GM23338 (cell line): Measurements from ENCODE around the gene TUBG2. TPM values are rescaled to one million over a fixed set of nuclear protein-coding genes. Genes with fewer than 3 reads are reported as not detected.
A peak's percentile ranks its signal among the peaks of the same experiment; 100 is the strongest.

ENCODE experiments used
- ATAC-seq: fragments of 200-7000 bp; cut with Tn5 transposase; 3 replicates; pipeline ENCODE4 v1.9.1; 2020
- DNase-seq: peaks from one replicate; pipeline ENCODE4 v3.0.0-alpha.2; 2015; ENCODE audit warnings: low spot score
- H2AFZ ChIP-seq: fragments of 200-600 bp; sonication (generic); 2 replicates; pipeline ENCODE4 v1.8.0; 2016; ENCODE audit warnings: antibody characterized with exemption, mild to moderate bottlenecking, moderate library complexity
- H3F3A ChIP-seq: fragments of 200-600 bp; sonication (generic); replicated peaks from 2 replicates; pipeline ENCODE4 v1.8.0; 2017; ENCODE audit warnings: antibody characterized with exemption, mixed run types, low read depth
- H3K27ac ChIP-seq: fragments of 200-600 bp; sonication (generic); 2 replicates; pipeline ENCODE4 v1.6.1; 2016; ENCODE audit warnings: low read depth
- H3K27me3 ChIP-seq: fragments of 200-600 bp; sonication (generic); 2 replicates; pipeline ENCODE4 v1.8.0; 2016; ENCODE audit warnings: mild to moderate bottlenecking, mixed run types, moderate library complexity; ENCODE audit not compliant: insufficient read depth
- H3K36me3 ChIP-seq: fragments of 200-600 bp; sonication (generic); 2 replicates; pipeline ENCODE4 v1.8.0; 2016; ENCODE audit warnings: mild to moderate bottlenecking; ENCODE audit not compliant: insufficient read depth
- H3K4me1 ChIP-seq: fragments of 200-600 bp; sonication (generic); 2 replicates; pipeline ENCODE4 v1.8.0; 2016; ENCODE audit warnings: mild to moderate bottlenecking, moderate library complexity; ENCODE audit not compliant: insufficient read depth
- H3K4me2 ChIP-seq: fragments of 200-600 bp; sonication (generic); 2 replicates; pipeline ENCODE4 v1.7.1; 2017; ENCODE audit warnings: mixed run types
- H3K4me3 ChIP-seq: fragments of 200-600 bp; sonication (generic); 2 replicates; pipeline ENCODE4 v1.6.1; 2016; ENCODE audit warnings: mixed run types
- H3K79me2 ChIP-seq: fragments of 200-600 bp; sonication (generic); replicated peaks from 2 replicates; pipeline ENCODE4 v1.8.0; 2017; ENCODE audit warnings: mild to moderate bottlenecking; ENCODE audit not compliant: insufficient read depth
- H3K9me2 ChIP-seq: fragments of 200-600 bp; sonication (generic); 2 replicates; pipeline ENCODE4 v1.8.0; 2017; ENCODE audit not compliant: insufficient read depth
- H4K20me1 ChIP-seq: fragments of 200-600 bp; sonication (generic); replicated peaks from 2 replicates; pipeline ENCODE4 v1.8.0; 2017; ENCODE audit warnings: mild to moderate bottlenecking; ENCODE audit not compliant: insufficient read depth
- H3K27ac Mint-ChIP-seq: 2 replicates; pipeline ENCODE4 v1.8.0; 2020; ENCODE audit warnings: inconsistent platforms, mild to moderate bottlenecking, moderate library complexity, mixed read lengths
- H3K27me3 Mint-ChIP-seq: 3 replicates; pipeline ENCODE4 v1.8.0; 2022; ENCODE audit warnings: low read depth, mild to moderate bottlenecking, moderate library complexity, mixed read lengths, inconsistent platforms; ENCODE audit not compliant: insufficient read depth, poor library complexity
- H3K36me3 Mint-ChIP-seq: 3 replicates; pipeline ENCODE4 v1.8.0; 2021; ENCODE audit warnings: low read depth, mild to moderate bottlenecking, inconsistent platforms, moderate library complexity, mixed read lengths
- H3K4me1 Mint-ChIP-seq: 3 replicates; pipeline ENCODE4 v1.8.0; 2020; ENCODE audit warnings: mild to moderate bottlenecking, inconsistent platforms, mixed read lengths
- H3K4me3 Mint-ChIP-seq: 3 replicates; pipeline ENCODE4 v1.8.0; 2021; ENCODE audit warnings: moderate library complexity, mild to moderate bottlenecking, inconsistent platforms, mixed read lengths
- H3K9me3 Mint-ChIP-seq: 3 replicates; pipeline ENCODE4 v1.8.0; 2020; ENCODE audit warnings: moderate library complexity, mild to moderate bottlenecking, inconsistent platforms, mixed read lengths
- CREB1 ChIP-seq: fragments of 250-450 bp; sonication (Bioruptor Pico); IDR thresholded peaks from 2 replicates; pipeline ENCODE4 v1.5.0; 2020; ENCODE audit warnings: low read depth, mild to moderate bottlenecking, moderate library complexity
- EZH2 ChIP-seq: fragments of 200-600 bp; sonication (generic); IDR thresholded peaks from one replicate; pipeline ENCODE4 v1.8.0; 2017; ENCODE audit warnings: antibody characterized with exemption, mild to moderate bottlenecking, low read depth; ENCODE audit not compliant: unreplicated experiment
- EZH2phosphoT487 ChIP-seq: fragments of 200-600 bp; sonication (generic); IDR thresholded peaks from one replicate; pipeline ENCODE4 v1.8.1; 2018; ENCODE audit warnings: antibody characterized with exemption; ENCODE audit not compliant: unreplicated experiment
- JUNB ChIP-seq: IDR thresholded peaks from one replicate; pipeline ENCODE4 v1.6.1; 2016; ENCODE audit warnings: antibody characterized with exemption; ENCODE audit not compliant: unreplicated experiment
- POLR2AphosphoS5 ChIP-seq: IDR thresholded peaks from 2 replicates; pipeline ENCODE4 v1.6.1; 2016; ENCODE audit warnings: antibody characterized with exemption, low read depth
- ZNF114 ChIP-seq: fragments of 250-450 bp; sonication (Bioruptor Pico); IDR thresholded peaks from 2 replicates; pipeline ENCODE4 v1.5.0; 2020; ENCODE audit warnings: mild to moderate bottlenecking, moderate library complexity
- ZNF331 ChIP-seq: fragments of 250-450 bp; sonication (Bioruptor Pico); IDR thresholded peaks from 2 replicates; pipeline ENCODE4 v1.5.0; 2020; ENCODE audit warnings: low read depth, mild to moderate bottlenecking, moderate library complexity
- polyA plus RNA-seq: library from polyadenylated mRNA; unstranded; fragments of >200 nt; fragmentation: Nextera tagmentation; extraction: Ambion mirVana; gene quantifications from 2 replicates; pipeline ENCODE4 v1.2.1, GENCODE V29; 2016
- total RNA-seq: library from RNA; depleted of rRNA; stranded (reverse); fragments of >200 nt; shearing (Covaris generic); gene quantifications from 2 replicates; pipeline ENCODE4 v1.2.3, GENCODE V29; 2014
- TF ChIP-seq, protein P1 (sequence below): fragments of 250-450 bp; sonication (Bioruptor Pico); IDR thresholded peaks from 2 replicates; pipeline ENCODE4 v1.5.0; 2020; ENCODE audit warnings: mild to moderate bottlenecking, moderate library complexity

Gene TUBG2
- total and polyA plus RNA-seq, 2 experiments from 2014 or later: 18.2 to 19.0 TPM

- H3K36me3 ChIP-seq: no peaks in the 10 kb centered on the region; the same call in 1 of the 2 replicates
- H2AFZ ChIP-seq: no peak overlapping the region
- peak overlapping the region; percentile 96 for H3K4me2 ChIP-seq
- ATAC-seq (peak; percentile 14), DNase-seq (peak; percentile 52)
- H4K20me1 ChIP-seq: 0 out of 2 replicates have a peak, but pooled peaks cover 14% of the 10 kb centered on the region
- H3K27ac ChIP-seq: no peak overlapping the region
- peaks cover 50% of the 10 kb centered on the region for H3K4me1 Mint-ChIP-seq
- H3K27ac Mint-ChIP-seq: no peak overlapping the region
- peak overlapping the region; percentile 67 for H3K4me3 Mint-ChIP-seq
- no peaks in the 10 kb centered on the region for H3K9me3 Mint-ChIP-seq
- H3K27me3 ChIP-seq: peaks cover 60% of the 10 kb centered on the region
- TF ChIP-seq ZNF114 (CRISPR knock-in tag) (no peak), EZH2phosphoT487 (no peak), POLR2AphosphoS5 (no peak; the same call in 1 of the 2 replicates), EZH2 (no peak), JUNB (no peak), ZNF331 (CRISPR knock-in tag) (no peak), CREB1 (no peak)
- TF ChIP-seq, protein P1, sequence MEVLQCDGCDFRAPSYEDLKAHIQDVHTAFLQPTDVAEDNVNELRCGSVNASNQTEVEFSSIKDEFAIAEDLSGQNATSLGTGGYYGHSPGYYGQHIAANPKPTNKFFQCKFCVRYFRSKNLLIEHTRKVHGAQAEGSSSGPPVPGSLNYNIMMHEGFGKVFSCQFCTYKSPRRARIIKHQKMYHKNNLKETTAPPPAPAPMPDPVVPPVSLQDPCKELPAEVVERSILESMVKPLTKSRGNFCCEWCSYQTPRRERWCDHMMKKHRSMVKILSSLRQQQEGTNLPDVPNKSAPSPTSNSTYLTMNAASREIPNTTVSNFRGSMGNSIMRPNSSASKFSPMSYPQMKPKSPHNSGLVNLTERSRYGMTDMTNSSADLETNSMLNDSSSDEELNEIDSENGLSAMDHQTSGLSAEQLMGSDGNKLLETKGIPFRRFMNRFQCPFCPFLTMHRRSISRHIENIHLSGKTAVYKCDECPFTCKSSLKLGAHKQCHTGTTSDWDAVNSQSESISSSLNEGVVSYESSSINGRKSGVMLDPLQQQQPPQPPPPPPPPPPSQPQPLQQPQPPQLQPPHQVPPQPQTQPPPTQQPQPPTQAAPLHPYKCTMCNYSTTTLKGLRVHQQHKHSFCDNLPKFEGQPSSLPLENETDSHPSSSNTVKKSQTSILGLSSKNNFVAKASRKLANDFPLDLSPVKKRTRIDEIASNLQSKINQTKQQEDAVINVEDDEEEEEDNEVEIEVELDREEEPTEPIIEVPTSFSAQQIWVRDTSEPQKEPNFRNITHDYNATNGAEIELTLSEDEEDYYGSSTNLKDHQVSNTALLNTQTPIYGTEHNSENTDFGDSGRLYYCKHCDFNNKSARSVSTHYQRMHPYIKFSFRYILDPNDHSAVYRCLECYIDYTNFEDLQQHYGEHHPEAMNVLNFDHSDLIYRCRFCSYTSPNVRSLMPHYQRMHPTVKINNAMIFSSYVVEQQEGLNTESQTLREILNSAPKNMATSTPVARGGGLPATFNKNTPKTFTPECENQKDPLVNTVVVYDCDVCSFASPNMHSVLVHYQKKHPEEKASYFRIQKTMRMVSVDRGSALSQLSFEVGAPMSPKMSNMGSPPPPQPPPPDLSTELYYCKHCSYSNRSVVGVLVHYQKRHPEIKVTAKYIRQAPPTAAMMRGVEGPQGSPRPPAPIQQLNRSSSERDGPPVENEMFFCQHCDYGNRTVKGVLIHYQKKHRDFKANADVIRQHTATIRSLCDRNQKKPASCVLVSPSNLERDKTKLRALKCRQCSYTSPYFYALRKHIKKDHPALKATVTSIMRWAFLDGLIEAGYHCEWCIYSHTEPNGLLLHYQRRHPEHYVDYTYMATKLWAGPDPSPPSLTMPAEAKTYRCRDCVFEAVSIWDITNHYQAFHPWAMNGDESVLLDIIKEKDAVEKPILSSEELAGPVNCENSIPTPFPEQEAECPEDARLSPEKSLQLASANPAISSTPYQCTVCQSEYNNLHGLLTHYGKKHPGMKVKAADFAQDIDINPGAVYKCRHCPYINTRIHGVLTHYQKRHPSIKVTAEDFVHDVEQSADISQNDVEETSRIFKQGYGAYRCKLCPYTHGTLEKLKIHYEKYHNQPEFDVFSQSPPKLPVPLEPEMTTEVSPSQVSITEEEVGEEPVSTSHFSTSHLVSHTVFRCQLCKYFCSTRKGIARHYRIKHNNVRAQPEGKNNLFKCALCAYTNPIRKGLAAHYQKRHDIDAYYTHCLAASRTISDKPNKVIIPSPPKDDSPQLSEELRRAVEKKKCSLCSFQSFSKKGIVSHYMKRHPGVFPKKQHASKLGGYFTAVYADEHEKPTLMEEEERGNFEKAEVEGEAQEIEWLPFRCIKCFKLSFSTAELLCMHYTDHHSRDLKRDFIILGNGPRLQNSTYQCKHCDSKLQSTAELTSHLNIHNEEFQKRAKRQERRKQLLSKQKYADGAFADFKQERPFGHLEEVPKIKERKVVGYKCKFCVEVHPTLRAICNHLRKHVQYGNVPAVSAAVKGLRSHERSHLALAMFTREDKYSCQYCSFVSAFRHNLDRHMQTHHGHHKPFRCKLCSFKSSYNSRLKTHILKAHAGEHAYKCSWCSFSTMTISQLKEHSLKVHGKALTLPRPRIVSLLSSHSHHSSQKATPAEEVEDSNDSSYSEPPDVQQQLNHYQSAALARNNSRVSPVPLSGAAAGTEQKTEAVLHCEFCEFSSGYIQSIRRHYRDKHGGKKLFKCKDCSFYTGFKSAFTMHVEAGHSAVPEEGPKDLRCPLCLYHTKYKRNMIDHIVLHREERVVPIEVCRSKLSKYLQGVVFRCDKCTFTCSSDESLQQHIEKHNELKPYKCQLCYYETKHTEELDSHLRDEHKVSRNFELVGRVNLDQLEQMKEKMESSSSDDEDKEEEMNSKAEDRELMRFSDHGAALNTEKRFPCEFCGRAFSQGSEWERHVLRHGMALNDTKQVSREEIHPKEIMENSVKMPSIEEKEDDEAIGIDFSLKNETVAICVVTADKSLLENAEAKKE (CRISPR knock-in tag): no peak
- peaks cover 6% of the 10 kb centered on the region; the same call in 1 of the 2 replicates for H3K79me2 ChIP-seq
- peaks cover 38% of the 10 kb centered on the region for H3K4me1 ChIP-seq
- H3K9me2 ChIP-seq: no peaks in the 10 kb centered on the region
- H3F3A ChIP-seq: peaks cover 34% of the 10 kb centered on the region
- peak overlapping the region; percentile 77 for H3K4me3 ChIP-seq
- H3K27me3 Mint-ChIP-seq: peaks cover 60% of the 10 kb centered on the region
- peaks cover 47% of the 10 kb centered on the region for H3K36me3 Mint-ChIP-seq
Measured at GRCh38 chr17:42670789-42671657, 11.9 kb downstream of the TUBG2 start.
